ENCODE results near the gene APC. TPM values are rescaled to one million over a fixed set of nuclear protein-coding genes. Genes with fewer than 3 reads are reported as not detected.

The APC gene
- total and polyA plus RNA-seq, 2 of the 8 experiments (the other 6 are each of a cell fraction or from before 2014, with no cell fraction given), result 6.8 to 41.9 TPM

DNA sequence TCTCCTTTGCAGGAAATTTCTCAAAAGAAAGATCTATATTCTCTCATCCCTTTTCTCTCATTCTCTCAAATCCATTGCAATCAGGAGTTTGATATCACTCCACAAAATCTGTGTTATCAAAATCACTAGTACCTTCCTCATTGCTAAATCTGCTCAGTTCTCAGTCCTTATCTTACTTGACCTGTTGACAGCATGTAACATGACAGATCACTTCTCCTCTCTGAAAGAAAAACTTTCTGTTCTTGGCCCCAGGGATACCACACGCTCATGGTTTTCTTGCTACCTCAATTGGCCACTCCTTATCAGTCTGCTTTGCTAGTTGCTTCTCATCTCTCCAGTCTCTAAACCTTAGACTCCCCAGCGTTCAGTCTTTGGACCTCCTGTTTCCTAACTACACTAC lies 145.5 kb downstream of the APC start:
- no peak overlapping the region for H4K8ac ChIP-seq (ENCODE audit: extremely low read depth, insufficient read depth, low read length)
- peaks cover 0 to 1% (median 0%) of the 10 kb centered on the region in 4 experiments; a peak in 1 of 7 replicates for H3K27me3 ChIP-seq (replicated peaks in 1 of 4; ENCODE audit: control insufficient read depth in 3 of 4, extremely low read depth in 1 of 4, insufficient read depth in 3 of 4, low read length in 3 of 4)
- H3K4me1 ChIP-seq (replicated peaks in 1 of 4; ENCODE audit: control insufficient read depth in 3 of 4, insufficient read depth in 4 of 4, low read length in 3 of 4), result no peaks in the 10 kb centered on the region
- H3K27ac ChIP-seq (ENCODE audit: low read depth, low read length), result no peak overlapping the region
- peaks cover 3 to 7% of the 10 kb centered on the region in 2 experiments for H4K20me1 ChIP-seq (replicated peaks in 1 of 2; ENCODE audit: control insufficient read depth in 1 of 2, insufficient read depth in 2 of 2, low read length in 2 of 2)
- no peak overlapping the region for H3K9ac ChIP-seq (replicated peaks in 1 of 4; ENCODE audit: extremely low read depth in 1 of 4, low read depth in 3 of 4, low read length in 3 of 4)
- no peak overlapping the region for H4K5ac ChIP-seq (ENCODE audit: insufficient read length, low read depth, low read length)
- no peak overlapping the region for H3K23ac ChIP-seq (ENCODE audit: insufficient read length)
- no peaks in the 10 kb centered on the region for H3K79me1 ChIP-seq (ENCODE audit: low read depth, low read length)
- H3K18ac ChIP-seq (ENCODE audit: extremely low read depth, low read length), result no peak overlapping the region
- no peak overlapping the region for H3K14ac ChIP-seq (ENCODE audit: insufficient read length)
- H3K4me3 ChIP-seq (ENCODE audit: extremely low read depth in 1 of 4, insufficient read depth in 2 of 4, low read depth in 3 of 4, low read length in 4 of 4), result no peak overlapping the region
- peaks cover 0 to 52% (median 19%) of the 10 kb centered on the region in 4 experiments; a peak in 6 of 8 replicates for H3K36me3 ChIP-seq (ENCODE audit: control insufficient read depth in 2 of 4, insufficient read depth in 4 of 4, low read length in 3 of 4)
- no peak overlapping the region for H2BK12ac ChIP-seq (ENCODE audit: low read depth, low read length)
- H2AFZ ChIP-seq (ENCODE audit: low read length), result no peak overlapping the region
- H2BK15ac ChIP-seq (ENCODE audit: low read length), result no peak overlapping the region
- ChIA-PET POLR2A (ENCODE audit: partially characterized antibody) (interaction anchor here (0.6 to 2.3 kb wide), 4 partner anchors 12 to 695 kb away, joined by 3 to 5 read pairs (median 4); partner anchors contain the start of gene SRP19), CTCF (ENCODE audit: partially characterized antibody) (interaction anchor here (3.8 kb wide), 1 partner anchor 13 kb away, joined by 22 read pairs; no protein-coding TSS in a partner anchor)
- 91% methylated on average over 2 of the region's 2 CpGs; no CpG with 5 or more reads in 1 of the 2 experiments for WGBS, 2 experiments (ENCODE audit: extremely low coverage in 1 of 2, insufficient coverage in 1 of 2, insufficient read length in 1 of 2, insufficient replicate concordance in 2 of 2, low coverage in 1 of 2, low lambda C conversion rate in 2 of 2, missing lambda C conversion rate in 1 of 2)
- FAIRE-seq (no peak), DNase-seq (ENCODE audit: low read depth in 1 of 2, low spot score in 2 of 2) (no peak)
- no peaks in the 10 kb centered on the region; the same call in 1 of the 2 replicates for H3K23me2 ChIP-seq (ENCODE audit: low read depth, low read length)
- H4K91ac ChIP-seq (replicated peaks; ENCODE audit: insufficient read length, low read length), result no peak overlapping the region
- H2BK5ac ChIP-seq (ENCODE audit: low read depth, low read length), result no peak overlapping the region
- H3K9me3 ChIP-seq (ENCODE audit: insufficient read depth in 2 of 2, low read depth in 1 of 2, low read length in 1 of 2), result no peaks in the 10 kb centered on the region
- H3K4me2 ChIP-seq (ENCODE audit: insufficient read depth in 1 of 2, low read depth in 2 of 2, low read length in 2 of 2), result no peak overlapping the region
- no peak overlapping the region for H2BK120ac ChIP-seq (replicated peaks; ENCODE audit: low read depth, low read length)
- H3K79me2 ChIP-seq (ENCODE audit: control insufficient read depth in 1 of 2, insufficient read depth in 2 of 2, low read length in 2 of 2), result no peaks in the 10 kb centered on the region
- no peak overlapping the region for H3K56ac ChIP-seq (replicated peaks; ENCODE audit: insufficient read length, low read depth, low read length)
- no peak overlapping the region for H2AK5ac ChIP-seq (ENCODE audit: low read depth, low read length)
- no peak overlapping the region for H2BK20ac ChIP-seq (ENCODE audit: low read length)
- H3K4ac ChIP-seq (replicated peaks; ENCODE audit: insufficient read length, low read depth, low read length), result no peak overlapping the region
- TF ChIP-seq BCL11A (IDR thresholded peaks at IDR 0.05; ENCODE audit: low read depth in 2 of 2, low read length in 2 of 2), result no peak
- no peak for TF ChIP-seq GABPA (IDR thresholded peaks at IDR 0.05; ENCODE audit: borderline replicate concordance, insufficient read depth, low read length)
- no peak for TF ChIP-seq SIRT6 (IDR thresholded peaks at IDR 0.05; ENCODE audit: low read length)
- no peak for TF ChIP-seq SIX5 (IDR thresholded peaks at IDR 0.05; ENCODE audit: low read depth, low read length)
- TF ChIP-seq SP2 (IDR thresholded peaks at IDR 0.05; ENCODE audit: low read length), result no peak
